Epithelial cell of prostate (primary cell): ENCODE measurements around the gene KCNQ1.

Experiments used
- DNase-seq: peaks from one replicate; pipeline ENCODE4 v3.0.0-alpha.2; 2011; ENCODE audit warnings: low read depth, low spot score
- H3K27ac ChIP-seq: fragments of 450-650 bp; 2 replicates; pipeline ENCODE4 v1.5.1; 2017; ENCODE audit warnings: mild to moderate bottlenecking

The KCNQ1 gene

GRCh38 chr11:2561696-2562581 lies 117.1 kb downstream of the KCNQ1 start:
- no peak for DNase-seq
- no peak overlapping the region for H3K27ac ChIP-seq

DNA sequence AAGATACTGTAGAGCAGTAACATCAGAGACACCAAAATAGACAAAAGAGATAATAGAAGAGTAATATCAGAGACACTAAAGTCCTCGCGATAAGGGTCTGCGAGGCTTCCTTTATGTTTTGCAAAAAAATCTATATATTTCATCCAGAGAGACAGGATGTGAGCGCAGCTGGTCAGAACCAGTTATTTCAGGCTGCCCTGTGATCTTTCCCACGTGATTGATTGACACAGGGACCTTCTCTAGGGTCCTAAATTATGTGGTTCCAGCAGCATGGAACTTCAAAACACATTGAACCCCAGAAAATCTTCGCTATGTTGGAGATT lies 118.0 kb downstream of the KCNQ1 start:
- H3K27ac ChIP-seq, result no peak overlapping the region
- DNase-seq, result no peak

GRCh38 chr11:2563213-2564007 lies 118.6 kb downstream of the KCNQ1 start:
- no peak for DNase-seq
- H3K27ac ChIP-seq, result no peak overlapping the region

- DNase-seq, result no peak
These were observed 119.3 kb downstream of the KCNQ1 start for GRCh38 chr11:2564008-2564530.

GRCh38 chr11:2564588-2565425 lies 120.0 kb downstream of the KCNQ1 start:
- DNase-seq, result no peak
- no peak overlapping the region for H3K27ac ChIP-seq

More at GRCh38 chr11:2564008-2564530, 119.3 kb downstream of the KCNQ1 start:
- no peak overlapping the region for H3K27ac ChIP-seq

DNA sequence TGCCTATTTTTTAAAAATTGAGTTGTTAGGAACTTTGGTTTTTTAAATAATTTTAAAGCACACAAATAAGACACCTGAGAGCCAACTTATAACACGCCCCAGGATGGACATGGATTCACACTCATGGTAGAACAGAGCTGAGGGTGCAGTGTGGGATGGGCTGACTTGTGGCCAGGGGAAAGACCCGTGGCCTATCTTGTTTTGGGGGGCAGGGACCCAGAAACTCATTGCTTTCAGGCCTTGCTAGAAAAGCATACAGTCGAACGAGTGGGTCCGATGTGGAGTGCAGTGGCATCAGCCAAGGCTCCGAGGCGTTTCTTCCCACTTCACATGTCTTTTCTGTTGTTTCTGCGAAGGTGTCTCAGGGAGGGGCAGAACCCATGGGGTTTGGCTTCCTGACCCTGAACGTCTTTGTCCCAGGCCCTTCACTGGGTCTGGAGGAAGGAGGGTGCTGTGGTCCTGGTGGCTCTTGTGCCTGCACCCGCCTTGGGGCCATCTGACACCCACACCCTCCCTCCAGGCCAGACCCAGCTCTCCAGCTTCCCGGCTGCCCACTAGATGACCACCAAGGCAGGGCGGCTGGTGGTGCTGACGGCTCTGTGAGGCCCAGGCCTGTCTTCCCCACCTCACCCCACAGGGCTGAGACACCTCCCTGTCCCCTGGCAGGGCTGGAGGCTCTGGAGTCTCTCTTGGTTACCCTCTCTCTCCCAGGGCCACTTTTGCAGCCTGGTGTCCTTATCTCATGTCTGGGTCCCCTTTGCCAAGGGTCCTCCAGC lies 120.8 kb downstream of the KCNQ1 start:
- no peak for DNase-seq

DNA sequence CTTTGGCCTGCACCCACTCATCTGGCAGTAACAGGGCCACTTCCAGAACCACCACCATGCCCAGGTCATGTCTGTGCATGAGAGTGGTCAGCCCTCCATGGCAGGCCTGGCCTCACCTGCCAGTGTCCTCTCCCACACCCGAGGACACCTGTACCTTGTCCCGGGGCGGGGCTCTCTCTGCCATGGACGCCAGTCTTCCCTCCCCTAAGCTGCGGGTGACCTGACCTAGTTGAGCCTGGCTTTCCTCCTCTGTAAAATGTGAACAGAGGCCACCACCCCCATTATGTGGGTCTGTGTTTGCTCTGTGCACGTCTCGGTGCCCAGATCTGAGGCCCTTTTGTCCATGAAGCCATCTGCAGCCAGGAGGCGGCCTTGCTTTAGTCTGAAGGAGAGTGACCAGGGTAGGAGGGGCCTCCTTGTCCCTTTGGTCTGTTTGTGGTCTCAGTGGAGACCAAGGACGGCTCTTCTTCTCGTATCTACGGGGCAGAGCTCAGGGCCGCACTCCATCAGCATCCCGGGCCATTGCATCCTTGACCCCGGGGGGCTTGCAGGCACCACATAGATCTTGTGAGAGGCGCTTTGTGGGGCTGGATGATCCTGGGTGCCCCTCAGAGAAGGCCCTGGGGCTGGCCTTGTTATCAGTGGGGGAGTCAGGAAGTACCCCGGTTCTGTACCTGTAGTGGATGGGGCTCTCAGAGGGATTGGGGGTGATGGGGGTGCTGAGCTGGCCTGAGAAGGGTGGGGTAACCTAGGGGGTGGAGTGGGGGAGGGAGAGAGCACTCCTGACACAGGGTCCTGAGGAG lies 121.6 kb downstream of the KCNQ1 start:
- H3K27ac ChIP-seq, result no peak overlapping the region
- DNase-seq, result no peak

More for the DNA sequence above, 120.8 kb downstream of the KCNQ1 start:
- H3K27ac ChIP-seq, result no peak overlapping the region

DNA sequence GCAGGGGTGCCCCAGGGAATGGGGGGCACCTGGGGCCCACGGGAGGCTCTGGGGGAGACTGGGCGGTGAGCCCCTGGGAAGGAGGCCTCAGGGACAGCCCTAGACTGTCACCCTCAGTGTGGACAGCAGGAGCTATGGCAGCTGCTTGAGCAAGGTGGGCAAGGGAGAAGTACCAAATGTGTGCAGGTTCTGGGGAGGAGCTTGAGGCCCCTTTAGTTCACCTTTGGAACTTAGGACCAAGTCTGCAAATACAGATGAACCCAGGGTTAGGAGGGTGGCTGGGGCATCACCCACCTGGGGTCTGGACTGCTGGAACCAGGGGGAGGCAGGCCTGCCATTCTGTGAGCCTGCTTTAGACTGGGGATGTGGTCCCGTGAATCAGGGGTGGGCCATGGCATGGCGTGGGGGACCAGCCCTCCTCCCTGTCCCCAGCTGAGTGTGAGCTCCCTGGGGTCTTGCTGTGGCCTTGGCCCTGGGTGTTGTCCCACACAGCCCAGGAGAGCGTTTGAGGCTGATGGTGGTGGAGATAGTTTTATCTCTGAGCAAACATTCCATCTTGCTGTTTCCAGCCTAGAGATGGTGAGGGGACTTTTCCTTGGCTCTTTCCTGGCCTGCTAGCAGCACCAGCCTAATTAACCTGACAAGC lies 122.3 kb downstream of the KCNQ1 start:
- DNase-seq, result no peak
- H3K27ac ChIP-seq, result no peak overlapping the region

GRCh38 chr11:2569321-2569721 lies 124.5 kb downstream of the KCNQ1 start:
- DNase-seq, result no peak

DNA sequence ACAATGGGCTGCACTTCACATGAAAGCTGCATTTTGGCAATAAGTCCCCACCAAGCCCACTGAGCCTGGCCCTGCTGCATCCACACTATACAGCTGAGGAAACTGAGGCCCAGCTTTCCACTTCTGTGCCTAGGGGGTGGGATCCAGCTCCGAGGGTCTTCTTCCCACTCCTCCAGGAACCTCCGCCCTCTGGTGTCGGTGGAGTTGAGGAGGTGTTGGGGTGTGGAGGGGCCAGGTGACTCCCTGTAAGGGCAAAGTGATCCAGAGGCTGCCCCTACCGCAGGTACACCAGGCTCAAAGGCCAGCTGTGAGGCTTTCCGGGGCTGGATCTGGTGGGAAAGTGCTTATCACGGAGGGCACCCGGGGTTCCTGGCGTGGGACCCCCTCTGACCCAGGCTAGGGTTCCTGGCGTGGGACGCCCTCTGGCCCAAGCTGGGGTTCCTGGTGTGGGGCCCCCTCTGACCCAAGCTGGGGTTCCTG lies 125.0 kb downstream of the KCNQ1 start:
- no peak for DNase-seq
- H3K27ac ChIP-seq, result no peak overlapping the region

More at GRCh38 chr11:2569321-2569721, 124.5 kb downstream of the KCNQ1 start:
- no peak overlapping the region for H3K27ac ChIP-seq

DNA sequence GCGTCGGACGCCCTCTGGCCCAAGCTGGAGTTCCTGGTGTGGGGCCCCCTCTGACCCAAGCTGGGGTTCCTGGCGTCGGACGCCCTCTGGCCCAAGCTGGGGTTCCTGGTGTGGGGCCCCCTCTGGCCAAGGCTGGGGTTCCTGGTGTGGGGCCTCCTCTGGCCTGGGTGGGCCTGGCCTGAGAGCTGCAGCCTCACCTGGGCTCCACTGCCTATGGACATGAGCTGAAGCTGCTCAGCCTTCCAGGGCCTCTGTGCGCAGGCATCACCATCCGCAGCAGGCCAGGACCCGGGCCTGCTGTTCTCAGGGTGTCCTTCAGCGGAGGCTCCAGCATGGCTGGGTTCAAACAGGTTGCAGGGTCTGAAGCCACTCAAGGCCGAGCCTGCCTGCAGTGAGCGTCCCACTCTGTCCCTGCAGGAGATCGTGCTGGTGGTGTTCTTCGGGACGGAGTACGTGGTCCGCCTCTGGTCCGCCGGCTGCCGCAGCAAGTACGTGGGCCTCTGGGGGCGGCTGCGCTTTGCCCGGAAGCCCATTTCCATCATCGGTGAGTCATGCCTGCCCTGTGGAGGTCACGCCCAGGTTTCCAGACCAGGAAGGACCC lies 125.5 kb downstream of the KCNQ1 start:
- DNase-seq, result no peak

GRCh38 chr11:2570841-2571597 lies 126.2 kb downstream of the KCNQ1 start:
- DNase-seq, result no peak
- no peak overlapping the region for H3K27ac ChIP-seq

More for the DNA sequence above, 125.5 kb downstream of the KCNQ1 start:
- no peak overlapping the region for H3K27ac ChIP-seq

DNA sequence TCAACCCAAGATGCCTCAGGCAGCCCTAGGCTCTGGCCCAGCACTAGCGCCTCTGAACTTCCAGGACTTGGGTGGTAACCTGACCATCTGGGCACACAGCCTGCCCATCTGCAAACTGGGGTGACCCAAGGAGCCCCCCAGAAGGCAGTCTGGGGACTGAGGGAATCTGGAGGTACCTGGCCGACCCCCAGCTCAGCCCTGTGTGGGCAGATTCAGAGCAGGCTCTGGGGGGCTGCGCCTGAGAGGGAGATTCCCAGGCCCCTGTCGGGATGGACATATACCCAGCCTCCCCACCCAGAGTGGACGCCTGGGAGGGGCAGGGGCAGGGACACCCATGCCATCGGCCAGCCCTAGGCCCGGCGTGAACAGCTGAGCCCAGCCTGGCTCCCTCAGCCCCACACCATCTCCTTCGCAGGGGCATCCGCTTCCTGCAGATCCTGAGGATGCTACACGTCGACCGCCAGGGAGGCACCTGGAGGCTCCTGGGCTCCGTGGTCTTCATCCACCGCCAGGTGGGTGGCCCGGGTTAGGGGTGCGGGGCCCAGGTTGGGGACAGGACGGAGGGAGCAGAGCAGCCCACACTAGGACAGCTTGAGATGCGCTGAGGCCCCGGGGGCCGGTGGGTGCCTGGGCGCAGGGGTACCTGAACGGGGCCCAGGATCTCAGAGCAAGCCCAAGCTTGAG lies 126.9 kb downstream of the KCNQ1 start:
- no peak overlapping the region for H3K27ac ChIP-seq
- DNase-seq, result no peak

- H3K27ac ChIP-seq, result no peak overlapping the region
- DNase-seq, result no peak
These were observed 127.9 kb downstream of the KCNQ1 start for GRCh38 chr11:2572491-2573239.

DNA sequence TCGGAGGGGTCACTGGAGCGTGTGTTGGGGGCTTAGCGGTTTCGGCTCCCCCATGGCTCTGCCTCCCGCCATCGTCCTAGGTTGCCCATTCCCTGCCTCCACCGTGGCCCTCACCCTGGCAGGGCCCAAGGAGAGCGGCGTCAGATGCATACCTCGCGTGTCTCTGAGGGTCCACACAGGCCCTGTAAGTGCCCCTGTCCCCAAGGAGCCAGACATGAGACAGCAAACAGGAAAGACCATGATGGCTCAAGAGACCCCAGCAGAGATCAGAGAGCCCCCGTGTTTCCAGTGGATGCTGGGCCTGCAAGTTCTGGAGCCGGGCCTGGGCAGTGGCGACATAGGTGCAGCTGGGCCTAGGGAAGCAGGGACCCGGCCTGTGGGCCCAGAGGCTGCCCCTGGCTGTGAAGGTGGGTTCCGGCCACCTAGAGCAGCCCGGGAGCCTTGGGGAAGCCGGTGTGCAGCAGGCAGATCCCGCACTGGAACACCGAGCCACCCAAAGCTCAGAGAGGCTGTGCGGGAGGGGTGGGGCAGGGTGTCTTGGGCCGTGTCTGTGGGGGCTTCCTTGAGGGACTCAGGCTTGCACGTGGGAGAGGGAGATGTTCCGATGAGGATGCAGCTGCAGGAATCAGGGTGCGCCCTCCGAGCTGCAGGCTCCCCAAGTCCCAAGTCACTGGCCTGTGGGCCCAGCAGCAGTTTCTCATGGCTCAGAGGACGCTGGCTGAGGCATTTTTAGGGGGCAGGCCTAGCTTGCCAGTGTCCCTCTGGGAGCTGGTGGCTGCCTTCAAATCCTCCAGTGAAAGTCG lies 128.6 kb downstream of the KCNQ1 start:
- no peak for DNase-seq
- no peak overlapping the region for H3K27ac ChIP-seq
